Omental fat pad (tissue), 4 donors: Measurements from ENCODE around the gene SCAF4. TPM values are rescaled to one million over a fixed set of nuclear protein-coding genes. Genes with fewer than 3 reads are reported as not detected.
"Not testable (repeated sequence)": the region's sequence is repeated elsewhere in the genome, so short reads cannot be mapped to it uniquely, and the experiment has no call there.

ENCODE experiments used
- ATAC-seq: fragments of 150-250 bp; one replicate; pipeline ENCODE4 v1.9.1; 2016; ENCODE audit warnings: mild to moderate bottlenecking, moderate library complexity; ENCODE audit not compliant: low FRiP score
- DNase-seq: peaks from one replicate; pipeline ENCODE4 v3.0.0-alpha.2; 2019; ENCODE audit warnings: low spot score
- total RNA-seq, 4 donors: library from RNA; depleted of rRNA; stranded (reverse); fragments of >200 nt; gene quantifications; one replicate each; pipeline ENCODE4 v1.1.0, GENCODE V29; 2016
- TF ChIP-seq, protein P1 (sequence below), 3 donors: fragments of 450-650 bp; IDR thresholded peaks; one replicate each; pipeline ENCODE4 v1.5.1; 2016 to 2017; ENCODE audit warnings: antibody characterized with exemption in 3 of 3, mild to moderate bottlenecking in 3 of 3, moderate library complexity in 2 of 3

SCAF4 gene
- total RNA-seq, 4 donors from 2014 or later: 15.8 to 32.8 (median 16.8) TPM

DNA sequence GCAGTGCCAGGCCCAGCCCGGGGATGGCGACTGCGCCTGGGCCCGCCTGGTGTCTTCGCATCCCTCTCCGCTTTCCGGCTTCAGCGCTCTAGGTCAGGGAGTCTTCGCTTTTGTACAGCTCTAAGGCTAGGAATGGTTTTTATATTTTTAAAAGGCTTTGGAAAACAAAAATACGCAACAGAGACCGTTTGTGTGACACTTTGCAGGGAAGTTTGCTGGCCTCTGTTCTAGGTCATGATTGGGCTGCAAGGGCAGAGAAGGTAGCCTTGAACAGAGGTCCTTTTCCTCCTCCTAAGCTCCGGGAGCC, 71.7 kb downstream of the SCAF4 start:
- TF ChIP-seq, protein P1, sequence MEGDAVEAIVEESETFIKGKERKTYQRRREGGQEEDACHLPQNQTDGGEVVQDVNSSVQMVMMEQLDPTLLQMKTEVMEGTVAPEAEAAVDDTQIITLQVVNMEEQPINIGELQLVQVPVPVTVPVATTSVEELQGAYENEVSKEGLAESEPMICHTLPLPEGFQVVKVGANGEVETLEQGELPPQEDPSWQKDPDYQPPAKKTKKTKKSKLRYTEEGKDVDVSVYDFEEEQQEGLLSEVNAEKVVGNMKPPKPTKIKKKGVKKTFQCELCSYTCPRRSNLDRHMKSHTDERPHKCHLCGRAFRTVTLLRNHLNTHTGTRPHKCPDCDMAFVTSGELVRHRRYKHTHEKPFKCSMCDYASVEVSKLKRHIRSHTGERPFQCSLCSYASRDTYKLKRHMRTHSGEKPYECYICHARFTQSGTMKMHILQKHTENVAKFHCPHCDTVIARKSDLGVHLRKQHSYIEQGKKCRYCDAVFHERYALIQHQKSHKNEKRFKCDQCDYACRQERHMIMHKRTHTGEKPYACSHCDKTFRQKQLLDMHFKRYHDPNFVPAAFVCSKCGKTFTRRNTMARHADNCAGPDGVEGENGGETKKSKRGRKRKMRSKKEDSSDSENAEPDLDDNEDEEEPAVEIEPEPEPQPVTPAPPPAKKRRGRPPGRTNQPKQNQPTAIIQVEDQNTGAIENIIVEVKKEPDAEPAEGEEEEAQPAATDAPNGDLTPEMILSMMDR (IDR thresholded peaks at IDR 0.05): no peak
- ATAC-seq (no peak), DNase-seq (no peak)

DNA sequence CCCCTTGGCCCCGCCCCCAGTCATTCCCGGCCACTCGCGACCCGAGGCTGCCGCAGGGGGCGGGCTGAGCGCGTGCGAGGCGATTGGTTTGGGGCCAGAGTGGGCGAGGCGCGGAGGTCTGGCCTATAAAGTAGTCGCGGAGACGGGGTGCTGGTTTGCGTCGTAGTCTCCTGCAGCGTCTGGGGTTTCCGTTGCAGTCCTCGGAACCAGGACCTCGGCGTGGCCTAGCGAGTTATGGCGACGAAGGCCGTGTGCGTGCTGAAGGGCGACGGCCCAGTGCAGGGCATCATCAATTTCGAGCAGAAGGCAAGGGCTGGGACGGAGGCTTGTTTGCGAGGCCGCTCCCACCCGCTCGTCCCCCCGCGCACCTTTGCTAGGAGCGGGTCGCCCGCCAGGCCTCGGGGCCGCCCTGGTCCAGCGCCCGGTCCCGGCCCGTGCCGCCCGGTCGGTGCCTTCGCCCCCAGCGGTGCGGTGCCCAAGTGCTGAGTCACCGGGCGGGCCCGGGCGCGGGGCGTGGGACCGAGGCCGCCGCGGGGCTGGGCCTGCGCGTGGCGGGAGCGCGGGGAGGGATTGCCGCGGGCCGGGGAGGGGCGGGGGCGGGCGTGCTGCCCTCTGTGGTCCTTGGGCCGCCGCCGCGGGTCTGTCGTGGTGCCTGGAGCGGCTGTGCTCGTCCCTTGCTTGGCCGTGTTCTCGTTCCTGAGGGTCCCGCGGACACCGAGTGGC, 72.2 kb downstream of the SCAF4 start, which contains the start of gene SOD1:
Gene SOD1, plus strand, starts transcription at position 158 of the 723 bp plus-strand sequence. Its CDS starts 77 bp downstream, at position 235.
- TF ChIP-seq, protein P1 (IDR thresholded peaks at IDR 0.05): no peak
- ATAC-seq (peak; percentile 97), DNase-seq (peak; percentile 69)

DNA sequence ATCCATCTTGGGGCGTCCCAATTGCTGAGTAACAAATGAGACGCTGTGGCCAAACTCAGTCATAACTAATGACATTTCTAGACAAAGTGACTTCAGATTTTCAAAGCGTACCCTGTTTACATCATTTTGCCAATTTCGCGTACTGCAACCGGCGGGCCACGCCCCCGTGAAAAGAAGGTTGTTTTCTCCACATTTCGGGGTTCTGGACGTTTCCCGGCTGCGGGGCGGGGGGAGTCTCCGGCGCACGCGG, 72.7 kb downstream of the SCAF4 start:
- TF ChIP-seq, protein P1 (IDR thresholded peaks at IDR 0.05): no peak
- peak; percentile 26 for ATAC-seq
- DNase-seq: no peak

DNA sequence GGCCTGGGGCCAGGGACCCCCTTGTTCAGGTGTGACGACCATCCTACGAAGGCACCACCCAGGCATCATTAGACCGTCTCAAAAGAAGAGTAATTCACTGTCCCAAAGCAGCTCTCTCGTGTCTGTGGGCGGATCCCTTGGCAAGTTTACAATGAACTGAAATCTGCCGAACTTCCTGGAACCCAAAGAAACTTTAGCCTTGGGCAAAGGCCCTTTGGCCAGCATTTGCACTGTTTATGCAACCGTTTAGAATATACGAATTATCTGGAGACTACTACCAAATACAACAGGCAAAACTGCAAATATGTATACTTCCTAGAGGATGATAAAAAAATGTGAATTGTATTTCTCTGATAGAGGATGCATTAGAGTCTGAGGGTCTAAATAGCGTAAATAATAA, 73.9 kb downstream of the SCAF4 start:
- ATAC-seq (no peak), DNase-seq (no peak)
- TF ChIP-seq, protein P1 (IDR thresholded peaks at IDR 0.05): no peak

DNA sequence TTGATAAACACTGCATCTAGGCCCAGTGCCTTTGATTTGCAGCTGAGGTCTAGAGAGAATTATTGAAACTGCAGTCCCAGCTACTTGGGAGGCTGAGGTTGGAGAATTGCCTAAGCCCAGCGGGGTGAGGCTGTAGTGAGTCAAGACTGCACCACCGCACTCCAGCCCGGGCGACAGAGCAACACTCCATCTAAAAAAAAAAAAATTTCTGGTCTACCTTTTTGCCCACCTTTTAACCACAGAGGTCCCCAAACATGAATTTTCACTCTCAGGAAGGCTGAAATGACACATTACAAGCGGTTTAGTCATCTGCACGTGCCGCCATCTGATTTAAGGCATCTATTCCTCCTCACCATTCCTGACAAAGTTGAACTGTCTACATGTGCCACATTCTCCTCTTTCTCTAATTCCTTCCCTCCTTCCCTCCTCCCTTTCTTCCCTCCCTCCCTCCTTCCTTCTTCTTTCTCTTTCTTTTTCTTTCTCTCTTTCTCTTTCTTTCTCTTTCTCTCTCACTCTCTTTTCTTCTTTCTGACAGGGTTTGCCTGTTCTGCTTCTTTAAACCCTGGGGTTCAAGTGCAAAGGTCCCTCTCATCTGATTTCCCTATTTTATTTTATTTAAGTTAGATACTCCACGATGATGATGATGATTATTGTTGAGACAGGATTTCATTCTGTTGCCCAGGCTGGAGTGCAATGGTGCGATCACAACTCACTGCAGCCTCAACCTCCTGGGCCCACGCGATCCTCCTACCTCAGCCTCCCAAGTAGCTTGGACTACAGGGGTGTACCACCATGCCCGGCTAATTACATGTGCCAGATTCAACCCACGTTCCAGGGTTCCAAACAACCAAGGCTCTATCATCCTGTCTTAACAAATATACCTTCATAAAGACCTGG, 75.5 kb downstream of the SCAF4 start:
- no peak for ATAC-seq
- DNase-seq: no peak
- TF ChIP-seq, protein P1 (IDR thresholded peaks at IDR 0.05): no peak

DNA sequence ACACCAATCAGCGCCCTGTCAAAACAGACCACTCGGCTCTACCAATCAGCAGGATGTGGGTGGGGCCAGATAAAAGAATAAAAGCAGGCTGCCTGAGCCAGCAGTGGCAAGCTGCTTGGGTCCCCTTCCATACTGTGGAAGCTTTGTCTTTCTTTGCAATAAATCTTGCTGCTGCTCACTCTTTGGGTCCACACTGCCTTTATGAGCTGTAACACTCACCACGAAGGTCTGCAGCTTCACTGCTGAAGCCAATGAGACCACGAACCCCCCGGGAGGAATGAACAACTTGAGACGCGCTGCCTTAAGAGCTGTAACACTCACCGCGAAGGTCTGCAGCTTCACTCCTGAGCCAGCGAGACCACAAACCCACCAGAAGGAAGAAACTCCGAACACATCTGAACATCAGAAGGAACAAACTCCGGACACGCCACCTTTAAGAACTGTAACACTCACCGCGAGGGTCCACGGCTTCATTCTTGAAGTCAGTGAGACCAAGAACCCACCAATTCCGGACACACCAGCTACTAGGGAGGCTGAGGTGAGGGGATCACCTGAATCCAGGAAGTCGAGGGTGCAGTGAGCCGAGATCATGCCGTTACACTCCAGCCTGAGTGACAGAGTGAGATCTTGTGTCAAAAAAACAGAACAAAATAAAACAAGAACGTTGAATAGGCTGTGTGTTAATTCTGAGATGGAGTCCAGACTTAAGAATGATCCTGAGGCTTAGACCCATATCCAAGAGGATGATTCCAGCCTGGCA, 76.9 kb downstream of the SCAF4 start:
- DNase-seq, ATAC-seq: not testable (repeated sequence)

DNA sequence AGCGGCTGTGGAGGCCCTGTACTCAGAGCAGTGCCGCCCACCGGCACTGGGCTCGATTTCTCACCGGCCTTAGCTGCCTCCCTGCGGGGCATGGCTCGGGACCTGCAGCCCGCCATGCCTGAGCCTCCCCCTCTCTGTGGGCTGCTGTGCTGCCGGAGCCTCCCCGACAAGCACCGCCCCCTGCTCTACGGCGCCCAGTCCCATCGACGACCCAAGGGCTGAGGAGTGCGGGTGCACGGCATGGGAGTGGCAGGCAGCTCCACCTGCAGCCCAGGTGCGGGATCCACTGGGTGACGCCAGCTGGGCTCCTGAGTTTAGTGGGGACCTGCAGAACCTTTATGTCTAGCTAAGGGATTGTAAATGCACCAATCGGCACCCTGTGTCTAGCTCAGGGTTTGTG, 77.6 kb downstream of the SCAF4 start:
- TF ChIP-seq, protein P1 (IDR thresholded peaks at IDR 0.05): no peak
- ATAC-seq (no peak), DNase-seq (no peak)

DNA sequence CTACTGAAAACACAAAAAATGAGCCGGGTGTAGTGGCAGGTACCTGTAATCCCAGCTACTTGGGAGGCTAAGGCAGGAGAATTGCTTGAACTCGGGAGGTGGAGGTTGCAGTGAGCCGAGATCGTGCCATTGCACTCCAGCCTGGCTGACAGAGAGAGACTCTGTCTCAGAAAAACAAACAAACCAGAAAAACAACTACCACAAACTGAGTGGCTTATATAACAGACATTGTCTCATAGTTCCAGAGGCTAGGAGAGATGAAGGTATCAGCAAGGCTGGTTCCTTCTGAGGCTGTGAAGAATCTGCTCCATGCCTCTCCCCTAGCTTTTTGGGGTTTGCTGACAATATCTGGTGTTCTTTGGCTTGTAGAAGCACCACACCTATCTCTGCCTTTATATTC, 80.4 kb downstream of the SCAF4 start:
- ATAC-seq, DNase-seq: not testable (repeated sequence)
